Hepatocyte (in vitro differentiated cells): Measurements from ENCODE around the gene MRC1.

ENCODE experiments used
- CTCF ChIP-seq: fragments of 200-600 bp; sonication (generic); IDR thresholded peaks from 2 replicates; pipeline ENCODE4 v1.5.1; 2016; ENCODE audit warnings: antibody characterized with exemption, mild to moderate bottlenecking; ENCODE audit not compliant: poor library complexity
- EZH2 ChIP-seq: fragments of 200-600 bp; sonication (generic); IDR thresholded peaks from 2 replicates; pipeline ENCODE4 v1.6.1; 2016; ENCODE audit warnings: antibody characterized with exemption, mild to moderate bottlenecking, borderline replicate concordance
- EZH2phosphoT487 ChIP-seq: fragments of 200-600 bp; sonication (generic); IDR thresholded peaks from one replicate; pipeline ENCODE4 v1.6.1; 2018; ENCODE audit warnings: antibody characterized with exemption, mild to moderate bottlenecking, low read depth, moderate library complexity; ENCODE audit not compliant: unreplicated experiment, severe bottlenecking

- TF ChIP-seq CTCF (no peak), EZH2phosphoT487 (no peak), EZH2 (no peak)
These were observed 57.9 kb downstream of the MRC1 start for GRCh38 chr10:17867056-17867455.
